Esophagus mucosa (tissue), 1 donor: ENCODE data around the gene CNTN2. TPM values are rescaled to one million over a fixed set of nuclear protein-coding genes. Genes with fewer than 3 reads are reported as not detected.

Experiments used
- ATAC-seq: fragments of 200-7000 bp; cut with Tn5 transposase; one replicate; pipeline ENCODE4 v1.9.1; 2020
- total RNA-seq: library from RNA; stranded (reverse); gene quantifications from one replicate; pipeline ENCODE4 v1.2.4, GENCODE V29; 2023
- donor health status: DM: yes; HTN: yes; CAD: no.

CNTN2 gene
- total RNA-seq, 1 donor from 2014 or later, result 0.04 TPM

- peak; percentile 81 for ATAC-seq
These were observed 30.5 kb downstream of the CNTN2 start for GRCh38 chr1:205073511-205073910.

- ATAC-seq, result no peak
These were observed 31.1 kb downstream of the CNTN2 start for GRCh38 chr1:205074084-205074483.

- peak; percentile 26 for ATAC-seq
These were observed 31.5 kb downstream of the CNTN2 start for GRCh38 chr1:205074513-205074912.

- ATAC-seq, result no peak
These were observed 32.7 kb downstream of the CNTN2 start for GRCh38 chr1:205075642-205076155.

DNA sequence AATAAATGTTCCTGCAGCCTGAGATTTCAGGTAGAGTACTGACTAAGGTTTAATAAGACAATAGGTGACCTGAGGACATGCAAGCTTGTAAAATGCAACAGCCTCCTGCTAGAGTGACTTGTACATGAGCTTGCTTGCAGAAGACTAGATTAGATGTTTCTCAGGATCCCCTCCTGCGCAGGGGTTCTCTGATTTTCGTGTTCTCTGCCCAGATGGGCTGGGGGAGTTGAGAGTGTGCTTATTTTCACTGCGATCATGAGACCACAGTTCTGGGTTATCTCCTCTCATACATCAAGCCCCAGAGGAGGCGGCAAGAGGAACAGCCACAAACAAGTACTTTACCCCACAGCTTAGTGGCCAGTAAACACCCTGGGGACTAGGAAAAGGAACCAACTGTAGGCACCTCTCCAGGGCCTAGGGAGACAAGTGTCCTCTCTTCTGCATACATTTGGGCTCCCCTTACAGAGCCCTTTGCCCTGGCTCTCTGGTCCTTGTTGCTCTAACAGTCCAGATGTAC lies 33.3 kb downstream of the CNTN2 start:
- ATAC-seq, result no peak

- ATAC-seq, result no peak
These were observed 34.3 kb downstream of the CNTN2 start for GRCh38 chr1:205077158-205077933.

DNA sequence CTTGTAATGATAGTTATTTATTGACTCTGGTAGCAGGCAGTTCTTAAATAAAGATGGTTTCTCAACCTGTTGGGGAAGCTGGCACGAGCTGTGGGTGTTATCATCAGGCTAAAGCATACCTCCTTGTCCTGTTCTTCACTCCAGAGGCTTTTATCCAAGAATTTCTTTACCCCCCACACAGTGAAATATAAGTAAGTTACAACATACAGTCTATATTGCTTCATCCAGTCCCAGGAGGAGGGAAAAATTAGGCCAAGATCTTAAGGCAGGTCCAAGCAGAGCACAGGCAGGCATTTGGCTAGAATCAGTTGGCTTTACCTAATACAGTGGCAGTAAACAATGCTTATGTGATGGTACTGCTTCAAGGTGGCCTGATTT lies 34.9 kb downstream of the CNTN2 start:
- no peak for ATAC-seq

GRCh38 chr1:205082431-205082830 lies 39.4 kb downstream of the CNTN2 start:
- no peak for ATAC-seq

- ATAC-seq, result no peak
These were observed 41.3 kb downstream of the CNTN2 start, which contains the start of gene TMEM81 for GRCh38 chr1:205084360-205084759. Gene TMEM81, minus strand, starts transcription at chr1:205084460. Its CDS starts 140 bp downstream, at chr1:205084320.

DNA sequence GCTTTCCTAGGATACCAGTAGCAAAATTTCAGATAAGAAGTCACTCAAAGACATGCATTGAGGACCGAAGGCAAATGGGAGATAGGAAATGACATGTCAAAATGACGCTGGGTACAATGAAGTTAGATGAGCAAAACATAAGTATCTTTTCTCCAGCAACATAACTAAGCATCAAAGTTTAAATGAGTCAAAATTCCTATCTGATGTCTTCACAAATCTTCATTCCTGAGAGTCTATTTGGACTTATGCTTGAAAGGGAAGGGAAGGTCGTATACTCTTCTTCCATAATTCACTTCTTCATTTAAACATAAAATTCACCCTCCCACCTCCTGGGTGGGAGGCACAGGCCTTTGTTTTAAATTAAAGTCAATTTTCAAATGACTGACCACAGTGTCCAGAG lies 45.3 kb downstream of the CNTN2 start:
- no peak for ATAC-seq

DNA sequence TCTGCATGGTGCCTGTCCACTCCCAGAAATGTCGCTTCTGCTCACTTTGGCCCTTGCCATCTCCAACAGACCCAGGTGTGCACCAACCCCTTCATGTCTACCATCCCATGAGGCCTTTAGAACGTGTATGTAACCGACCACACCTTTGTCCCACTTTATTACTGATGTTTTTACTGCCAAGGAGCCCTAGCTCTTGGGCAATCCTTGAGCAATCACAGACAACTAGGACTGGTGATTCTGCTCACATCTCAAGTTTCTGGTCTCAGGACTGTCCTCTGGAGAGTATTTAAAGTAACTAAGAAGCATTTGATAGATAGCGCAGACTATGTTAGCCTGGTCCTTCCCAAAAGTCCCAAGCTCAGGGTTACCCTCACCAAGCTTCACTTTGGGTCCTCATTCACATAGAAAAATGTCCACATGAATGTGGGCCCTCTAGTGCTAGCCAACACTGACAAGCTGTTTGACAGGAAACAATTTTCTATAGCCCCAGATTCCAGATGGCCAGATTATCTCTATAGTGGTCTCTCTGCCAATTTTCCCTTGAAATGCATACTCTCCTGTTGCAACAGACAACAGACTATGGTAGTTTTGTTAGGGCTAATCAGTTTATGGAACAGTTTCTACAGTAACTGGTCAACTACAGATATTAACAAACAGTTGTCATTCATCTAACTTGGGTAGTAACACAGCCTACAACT lies 48.2 kb downstream of the CNTN2 start:
- no peak for ATAC-seq

DNA sequence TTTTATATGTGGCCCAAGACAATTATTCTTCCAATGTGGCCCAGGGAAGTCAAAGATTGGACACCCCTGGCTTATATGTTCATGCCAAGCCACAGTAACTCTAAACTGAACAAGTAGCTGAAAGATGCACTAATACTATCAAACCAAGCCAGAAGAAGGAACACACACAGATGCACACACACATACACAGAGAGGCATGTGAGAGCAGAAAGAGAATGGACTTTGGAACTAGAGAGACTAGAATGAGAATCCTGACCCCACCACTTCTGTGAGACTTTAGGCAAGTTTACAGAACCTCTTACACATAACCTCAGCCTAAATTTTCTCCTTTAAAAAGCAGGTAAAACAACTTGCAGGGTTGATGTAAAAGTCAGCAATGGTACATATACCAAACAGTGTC lies 52.4 kb downstream of the CNTN2 start:
- no peak for ATAC-seq

- peak; percentile 94 for ATAC-seq
These were observed 55.2 kb downstream of the CNTN2 start for GRCh38 chr1:205098242-205098641.

- no peak for ATAC-seq
These were observed 59.4 kb downstream of the CNTN2 start for GRCh38 chr1:205102404-205102803.

DNA sequence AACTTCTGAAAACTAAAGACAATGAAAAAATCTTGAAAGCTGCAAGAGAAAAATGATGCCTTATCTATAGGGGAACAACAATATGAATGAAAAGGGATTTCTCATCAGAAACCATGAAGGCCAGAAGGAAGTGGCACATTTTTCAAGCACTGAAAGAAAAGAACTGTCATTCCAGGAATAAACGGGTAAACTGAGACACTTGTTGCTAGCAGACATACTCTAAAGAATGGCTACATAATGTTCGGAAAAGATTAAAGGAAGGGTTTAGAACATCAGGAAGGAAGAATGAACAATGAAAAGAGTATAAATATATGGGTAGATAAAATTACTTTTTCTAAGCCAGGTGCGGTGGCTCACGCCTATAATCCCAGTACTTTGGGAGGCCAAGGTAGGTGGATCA lies 64.3 kb downstream of the CNTN2 start:
- no peak for ATAC-seq

- ATAC-seq, result no peak
These were observed 65.5 kb downstream of the CNTN2 start for GRCh38 chr1:205108464-205108863.

DNA sequence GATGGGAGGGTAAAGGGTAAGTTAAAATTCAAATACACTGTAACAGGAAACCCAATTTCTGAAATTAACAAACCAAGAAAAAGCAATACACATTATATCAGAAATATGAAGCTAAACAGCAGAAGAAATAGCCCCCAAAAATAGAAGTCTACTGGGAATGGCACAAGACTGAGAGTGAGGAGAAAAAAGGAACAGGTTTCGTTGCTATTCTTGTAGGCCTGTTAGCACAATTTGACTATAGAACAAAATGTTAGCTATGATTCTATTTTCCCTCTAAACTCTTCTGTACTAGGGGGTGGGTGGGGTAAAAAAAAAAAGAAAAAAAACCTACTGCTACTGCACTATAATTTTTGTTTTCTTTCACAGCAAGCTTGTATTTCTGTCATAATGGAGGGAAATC lies 66.3 kb downstream of the CNTN2 start:
- no peak for ATAC-seq

DNA sequence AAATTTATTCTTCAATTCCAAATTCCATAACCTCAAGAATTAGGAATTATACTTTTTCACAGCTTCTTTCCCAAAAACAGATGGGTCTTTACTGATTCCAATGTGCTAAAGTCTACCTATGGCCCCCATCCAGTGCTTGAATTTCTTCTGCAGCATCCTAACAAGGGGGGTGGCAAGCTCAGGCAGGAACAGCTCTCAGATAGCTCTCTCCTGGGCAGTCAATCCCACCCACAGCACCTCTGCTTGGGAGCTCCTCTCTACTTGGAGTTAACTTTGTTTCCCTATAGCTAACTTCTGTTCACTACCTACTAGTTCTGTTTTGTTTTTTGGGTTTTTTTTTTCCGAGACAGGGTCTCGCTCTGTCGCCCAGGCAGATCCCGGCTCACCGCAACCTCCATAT lies 66.7 kb downstream of the CNTN2 start:
- ATAC-seq, result no peak

- ATAC-seq, result no peak
These were observed 68.3 kb downstream of the CNTN2 start for GRCh38 chr1:205111354-205111753.

- no peak for ATAC-seq
These were observed 75.7 kb downstream of the CNTN2 start for GRCh38 chr1:205118752-205119151.

DNA sequence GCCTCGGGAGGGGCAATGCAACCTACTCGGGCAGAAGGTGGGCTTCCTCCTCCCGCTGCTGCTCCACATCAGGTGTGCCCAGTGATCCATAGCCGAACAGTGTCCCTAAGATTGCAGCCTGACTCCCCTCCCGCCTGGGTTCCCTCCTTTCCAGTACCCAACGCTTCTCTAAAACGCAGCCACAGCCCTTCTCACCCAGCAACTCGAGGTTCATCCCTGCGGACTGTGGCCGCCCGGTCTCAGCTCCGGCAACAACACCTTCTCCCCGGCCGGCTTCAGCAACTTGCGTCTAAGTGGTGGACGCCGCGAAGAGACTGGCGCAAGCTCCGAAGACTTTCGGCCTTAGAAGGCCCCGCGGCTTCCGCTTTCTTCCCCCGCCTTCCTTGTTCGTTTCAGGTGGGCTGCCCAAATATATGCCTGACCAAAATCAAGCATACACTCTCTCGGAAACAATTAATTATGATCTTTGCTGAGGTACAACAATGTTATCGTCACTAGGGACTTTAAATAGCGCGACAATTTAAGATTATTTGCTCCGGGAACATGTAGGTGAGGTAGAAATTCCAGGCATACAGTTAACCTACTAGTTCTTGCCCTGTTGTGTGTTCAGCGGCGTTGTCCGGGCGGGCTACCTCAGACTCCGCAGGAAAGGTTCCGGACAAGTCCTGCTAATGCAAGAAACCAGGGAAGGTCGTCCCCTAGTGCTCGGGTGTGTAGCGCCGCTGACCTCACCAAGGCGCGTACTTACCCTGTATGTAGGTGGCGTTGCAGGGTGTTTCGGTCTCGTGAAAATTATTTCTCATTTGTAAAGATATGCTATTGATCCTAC lies 78.9 kb downstream of the CNTN2 start, which contains the start of gene RBBP5:
TSS of gene RBBP5 (minus strand) at position 319 of the 829 bp plus-strand sequence. CDS start at position 214, 105 bp downstream.
- ATAC-seq, result peak; percentile 99

- no peak for ATAC-seq
These were observed 79.5 kb downstream of the CNTN2 start for GRCh38 chr1:205122489-205122882.

DNA sequence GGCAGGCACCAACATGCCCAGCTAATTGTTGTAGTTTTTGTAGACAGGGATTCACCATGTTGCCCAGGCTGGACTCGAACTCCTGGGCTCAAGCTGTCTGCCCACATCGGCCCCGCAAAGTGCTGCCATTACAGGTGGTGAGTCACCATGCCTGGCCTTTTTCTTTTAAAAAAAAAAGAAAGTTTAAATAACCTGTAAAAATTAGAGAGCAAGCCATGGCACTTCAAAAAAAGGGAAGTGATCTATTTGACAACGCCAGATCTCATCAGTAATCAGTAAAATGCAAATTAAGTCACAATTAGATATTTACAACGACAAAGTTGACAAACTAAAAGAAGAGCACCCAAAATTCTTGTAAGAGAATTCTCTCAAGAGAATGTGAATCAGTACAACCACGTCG lies 81.7 kb downstream of the CNTN2 start:
- ATAC-seq, result no peak
